ENCODE measurements around the gene LTN1.
"Not testable (repeated sequence)": the region's sequence is repeated elsewhere in the genome, so short reads cannot be mapped to it uniquely, and the experiment has no call there.

The LTN1 gene

GRCh38 chr21:28932717-28933116 is 60.0 kb downstream of the LTN1 start:
- TF ChIP-seq EZH2phosphoT487 (IDR thresholded peaks at IDR 0.05; ENCODE audit: borderline replicate concordance, low read length) (no peak), CTCF (IDR thresholded peaks at IDR 0.05; ENCODE audit: low read depth, low read length, poor library complexity, severe bottlenecking) (no peak)
- Histone ChIP-seq H3K4me2 (ENCODE audit: low read length) (no peak overlapping the region), H3K27ac (ENCODE audit: low read depth, low read length) (no peak overlapping the region), H3K27me3 (ENCODE audit: control insufficient read depth, low read length) (no peaks in the 10 kb centered on the region), H3K4me3 (ENCODE audit: low read length) (no peak overlapping the region), H3K4me1 (ENCODE audit: control insufficient read depth, low read length) (no peaks in the 10 kb centered on the region), H3F3A (ENCODE audit: control insufficient read depth, insufficient read depth) (no peaks in the 10 kb centered on the region), H3K36me3 (ENCODE audit: control insufficient read depth, low read length) (peaks cover 35% of the 10 kb centered on the region), H4K20me1 (ENCODE audit: control insufficient read depth, insufficient read depth, low read depth, low read length) (no peaks in the 10 kb centered on the region), H3K9me2 (replicated peaks; ENCODE audit: control insufficient read depth, low read length) (no peaks in the 10 kb centered on the region), H3K79me2 (ENCODE audit: control insufficient read depth, low read length) (no peaks in the 10 kb centered on the region), H3K9me3 (ENCODE audit: control insufficient read depth, insufficient read depth, low read length) (no peaks in the 10 kb centered on the region)

DNA sequence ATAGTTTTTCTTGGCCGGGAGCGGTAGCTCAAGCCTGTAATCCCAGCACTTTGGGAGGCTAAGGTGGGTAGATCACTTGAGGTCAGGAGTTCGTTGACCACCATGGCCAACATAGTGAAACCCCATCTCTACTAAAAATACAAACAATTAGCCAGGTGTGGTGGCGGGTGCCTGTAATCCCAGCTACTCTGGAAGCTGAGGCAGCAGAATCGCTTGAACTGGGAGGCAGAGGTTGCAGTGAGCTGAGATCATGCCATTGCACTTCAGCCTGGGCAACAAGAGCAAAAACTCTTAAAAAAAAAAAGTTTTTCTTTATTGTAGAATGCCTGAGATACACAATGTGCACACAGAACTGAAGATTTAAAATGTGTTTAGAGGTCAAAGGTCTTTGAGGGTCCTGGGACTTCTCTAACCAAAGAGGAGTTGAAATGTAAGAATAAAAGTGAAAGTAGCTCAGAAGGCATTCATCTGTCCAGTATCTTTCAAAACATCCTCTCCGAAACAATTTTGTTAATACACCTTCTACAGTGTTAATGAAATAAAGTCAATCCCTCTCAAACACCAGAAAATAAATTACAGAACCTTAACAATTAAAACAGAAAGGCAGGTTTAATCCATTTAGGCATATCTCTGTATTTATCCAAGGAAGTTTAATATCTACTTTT is 60.8 kb downstream of the LTN1 start:
- not testable (repeated sequence) for H3K4me1 ChIP-seq (ENCODE audit: control insufficient read depth, low read length); H3K4me3 ChIP-seq (ENCODE audit: low read length); H3F3A ChIP-seq (ENCODE audit: control insufficient read depth, insufficient read depth); H3K27ac ChIP-seq (ENCODE audit: low read depth, low read length); H3K9me3 ChIP-seq (ENCODE audit: control insufficient read depth, insufficient read depth, low read length); H4K20me1 ChIP-seq (ENCODE audit: control insufficient read depth, insufficient read depth, low read depth, low read length); H3K27me3 ChIP-seq (ENCODE audit: control insufficient read depth, low read length); H3K79me2 ChIP-seq (ENCODE audit: control insufficient read depth, low read length); H3K9me2 ChIP-seq (replicated peaks; ENCODE audit: control insufficient read depth, low read length); H3K4me2 ChIP-seq (ENCODE audit: low read length)
- H3K36me3 ChIP-seq (ENCODE audit: control insufficient read depth, low read length): peaks cover 29% of the 10 kb centered on the region

DNA sequence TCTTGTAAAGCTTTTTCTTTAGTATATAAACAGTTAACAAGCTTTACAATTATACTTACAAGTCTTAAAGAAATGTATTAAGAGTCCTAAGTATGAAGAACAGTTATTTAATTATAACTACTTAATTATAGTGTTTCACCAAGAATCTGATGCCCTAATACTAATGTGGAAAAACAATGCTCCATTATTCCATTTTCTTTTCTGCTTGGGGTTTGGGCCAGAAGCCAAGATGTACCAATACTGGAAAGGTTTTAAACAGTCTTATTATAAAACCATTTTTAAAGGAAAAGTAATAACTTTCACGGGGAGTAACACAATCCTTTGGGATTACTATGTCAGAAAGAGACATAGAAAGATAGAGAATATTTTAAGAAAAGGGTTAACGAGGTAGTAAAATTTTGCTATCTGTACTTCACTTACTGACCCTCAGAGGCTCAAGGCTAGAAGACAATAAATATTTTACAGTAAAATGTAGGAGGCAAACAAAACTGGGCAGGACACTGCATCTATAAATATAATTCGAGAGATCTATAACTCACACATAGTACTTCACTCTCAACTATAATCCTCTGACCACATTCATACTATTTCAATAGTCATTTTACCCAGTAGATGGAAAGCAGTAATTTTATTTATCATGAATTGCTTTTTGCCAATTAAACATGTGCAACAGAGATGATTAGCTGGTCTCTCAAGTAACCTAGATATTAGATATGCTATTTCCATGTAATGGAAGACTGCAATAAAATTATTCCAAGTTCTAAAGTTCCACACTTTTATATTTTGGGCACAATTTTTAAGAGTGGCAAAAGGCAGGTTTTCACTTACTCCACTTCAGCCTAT is 63.9 kb downstream of the LTN1 start:
- Histone ChIP-seq H3K9me2 (replicated peaks; ENCODE audit: control insufficient read depth, low read length) (no peaks in the 10 kb centered on the region), H3K36me3 (ENCODE audit: control insufficient read depth, low read length) (peaks cover 7% of the 10 kb centered on the region), H3K4me2 (ENCODE audit: low read length) (no peak overlapping the region), H3K4me3 (ENCODE audit: low read length) (no peak overlapping the region), H3K27ac (ENCODE audit: low read depth, low read length) (no peak overlapping the region), H3K27me3 (ENCODE audit: control insufficient read depth, low read length) (no peaks in the 10 kb centered on the region), H3F3A (ENCODE audit: control insufficient read depth, insufficient read depth) (no peaks in the 10 kb centered on the region), H3K9me3 (ENCODE audit: control insufficient read depth, insufficient read depth, low read length) (no peaks in the 10 kb centered on the region), H3K79me2 (ENCODE audit: control insufficient read depth, low read length) (no peaks in the 10 kb centered on the region), H4K20me1 (ENCODE audit: control insufficient read depth, insufficient read depth, low read depth, low read length) (no peaks in the 10 kb centered on the region), H3K4me1 (ENCODE audit: control insufficient read depth, low read length) (no peaks in the 10 kb centered on the region)
- TF ChIP-seq EZH2phosphoT487 (IDR thresholded peaks at IDR 0.05; ENCODE audit: borderline replicate concordance, low read length) (no peak), CTCF (IDR thresholded peaks at IDR 0.05; ENCODE audit: low read depth, low read length, poor library complexity, severe bottlenecking) (no peak)

DNA sequence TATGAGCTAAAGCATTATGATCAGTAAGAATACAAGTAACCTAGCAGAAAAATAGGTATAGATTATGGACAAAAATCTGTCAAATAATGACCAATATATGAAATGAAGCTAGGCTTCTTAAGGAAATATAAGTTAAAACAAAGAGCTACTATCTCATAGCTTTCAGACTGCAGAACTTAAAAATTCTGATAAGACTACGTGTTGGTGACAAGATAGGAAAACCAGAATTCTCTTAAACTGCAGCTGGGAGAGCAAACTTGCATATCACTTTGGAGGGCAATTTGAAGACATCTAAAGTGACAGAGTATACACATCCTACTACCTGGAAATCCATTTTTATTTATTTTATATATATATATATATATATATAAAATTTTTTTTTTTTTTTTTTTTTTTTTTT is 65.5 kb downstream of the LTN1 start:
- no peaks in the 10 kb centered on the region for H3K9me2 ChIP-seq (replicated peaks; ENCODE audit: control insufficient read depth, low read length)
- peaks cover 7% of the 10 kb centered on the region for H3K36me3 ChIP-seq (ENCODE audit: control insufficient read depth, low read length)
- H3K79me2 ChIP-seq (ENCODE audit: control insufficient read depth, low read length): no peaks in the 10 kb centered on the region
- H3K4me2 ChIP-seq (ENCODE audit: low read length): no peak overlapping the region
- H4K20me1 ChIP-seq (ENCODE audit: control insufficient read depth, insufficient read depth, low read depth, low read length): no peaks in the 10 kb centered on the region
- H3K27ac ChIP-seq (ENCODE audit: low read depth, low read length): no peak overlapping the region
- TF ChIP-seq CTCF (IDR thresholded peaks at IDR 0.05; ENCODE audit: low read depth, low read length, poor library complexity, severe bottlenecking) (no peak), EZH2phosphoT487 (IDR thresholded peaks at IDR 0.05; ENCODE audit: borderline replicate concordance, low read length) (no peak)
- H3K4me3 ChIP-seq (ENCODE audit: low read length): no peak overlapping the region
- H3K27me3 ChIP-seq (ENCODE audit: control insufficient read depth, low read length): no peaks in the 10 kb centered on the region
- no peaks in the 10 kb centered on the region for H3F3A ChIP-seq (ENCODE audit: control insufficient read depth, insufficient read depth)
- H3K4me1 ChIP-seq (ENCODE audit: control insufficient read depth, low read length): no peaks in the 10 kb centered on the region
- H3K9me3 ChIP-seq (ENCODE audit: control insufficient read depth, insufficient read depth, low read length): no peaks in the 10 kb centered on the region
